Stomach smooth muscle (tissue), 2 donors: ENCODE results near the gene C5orf34.
"Not testable (repeated sequence)": the region's sequence is repeated elsewhere in the genome, so short reads cannot be mapped to it uniquely, and the experiment has no call there.

ENCODE experiments used
- H3K27ac ChIP-seq: one replicate; pipeline ENCODE4 v1.7.0; 2013; ENCODE audit warnings: mild to moderate bottlenecking, low read length, inconsistent platforms
- H3K27me3 ChIP-seq, 2 donors: one replicate each; pipeline ENCODE4 v1.7.0; 2013; ENCODE audit warnings: low read length in 2 of 2; ENCODE audit not compliant: insufficient read depth in 2 of 2, control insufficient read depth in 1 of 2
- H3K36me3 ChIP-seq, 2 donors: one replicate each; pipeline ENCODE4 v1.7.0; 2013; ENCODE audit warnings: low read length in 2 of 2; ENCODE audit not compliant: control insufficient read depth in 2 of 2, insufficient read depth in 2 of 2
- H3K4me1 ChIP-seq: one replicate; pipeline ENCODE4 v1.7.0; 2013; ENCODE audit warnings: low read length; ENCODE audit not compliant: control insufficient read depth, insufficient read depth
- H3K4me3 ChIP-seq, 2 donors: one replicate each; pipeline ENCODE4 v1.7.0; 2013; ENCODE audit warnings: low read length in 2 of 2
- H3K9ac ChIP-seq, 2 donors: one replicate each; pipeline ENCODE4 v1.7.0; 2013; ENCODE audit warnings: low read length in 2 of 2, mild to moderate bottlenecking in 1 of 2
- H3K9me3 ChIP-seq, 2 donors: one replicate each; pipeline ENCODE4 v1.7.0; 2013; ENCODE audit warnings: low read length in 2 of 2; ENCODE audit not compliant: control insufficient read depth in 2 of 2
- donor health status: healthy.
- donor health status: Pancreatic carcinoma.

The C5orf34 gene

DNA sequence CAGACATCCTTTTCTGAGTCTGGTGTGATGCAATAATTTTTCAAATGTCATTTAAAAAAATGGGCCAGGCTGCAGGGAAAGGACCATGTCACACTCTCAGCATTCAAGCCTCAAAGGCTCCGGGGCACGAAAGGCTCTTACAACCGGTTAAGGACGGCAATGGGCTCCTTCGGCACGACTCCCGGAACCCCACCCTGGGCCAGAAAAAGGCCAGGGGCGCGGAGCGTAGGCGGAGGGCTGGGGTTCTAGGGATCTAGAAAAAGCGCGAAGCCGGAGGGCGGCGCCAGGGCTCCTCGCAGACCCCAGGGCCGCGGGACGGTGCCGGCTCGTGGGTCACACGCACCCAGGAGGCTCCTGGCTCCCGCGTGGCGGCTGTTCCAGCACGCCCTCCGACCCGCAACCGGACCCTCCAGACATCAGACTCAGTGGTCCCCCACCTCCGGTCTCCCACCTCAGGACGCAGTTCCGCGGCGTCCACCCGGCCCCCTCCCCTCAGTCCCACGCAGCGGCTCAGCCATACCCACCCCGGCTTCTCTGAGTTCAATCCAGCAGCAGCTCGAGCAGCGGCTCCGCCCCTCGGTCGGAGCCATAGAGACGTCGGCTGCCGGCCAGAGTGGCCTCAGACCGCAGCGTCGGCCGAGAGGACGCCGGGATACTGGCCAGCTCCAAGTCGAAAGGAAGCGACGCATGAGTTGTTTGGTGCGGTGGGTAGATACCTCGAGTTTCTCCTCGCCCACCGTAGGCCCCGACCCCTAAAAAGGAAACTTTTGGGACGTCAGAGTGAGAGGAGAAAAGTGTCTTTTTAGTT is 31.4 kb downstream of the C5orf34 start, which contains the start of gene TMEM267:
Gene TMEM267 (minus strand): TSS at position 568 of the 808 bp plus-strand sequence. CDS start 29,896 bp downstream, outside the sequence.
- H3K27me3 ChIP-seq: no peaks in the 10 kb centered on the region
- peaks cover 14% of the 10 kb centered on the region for H3K4me1 ChIP-seq

DNA sequence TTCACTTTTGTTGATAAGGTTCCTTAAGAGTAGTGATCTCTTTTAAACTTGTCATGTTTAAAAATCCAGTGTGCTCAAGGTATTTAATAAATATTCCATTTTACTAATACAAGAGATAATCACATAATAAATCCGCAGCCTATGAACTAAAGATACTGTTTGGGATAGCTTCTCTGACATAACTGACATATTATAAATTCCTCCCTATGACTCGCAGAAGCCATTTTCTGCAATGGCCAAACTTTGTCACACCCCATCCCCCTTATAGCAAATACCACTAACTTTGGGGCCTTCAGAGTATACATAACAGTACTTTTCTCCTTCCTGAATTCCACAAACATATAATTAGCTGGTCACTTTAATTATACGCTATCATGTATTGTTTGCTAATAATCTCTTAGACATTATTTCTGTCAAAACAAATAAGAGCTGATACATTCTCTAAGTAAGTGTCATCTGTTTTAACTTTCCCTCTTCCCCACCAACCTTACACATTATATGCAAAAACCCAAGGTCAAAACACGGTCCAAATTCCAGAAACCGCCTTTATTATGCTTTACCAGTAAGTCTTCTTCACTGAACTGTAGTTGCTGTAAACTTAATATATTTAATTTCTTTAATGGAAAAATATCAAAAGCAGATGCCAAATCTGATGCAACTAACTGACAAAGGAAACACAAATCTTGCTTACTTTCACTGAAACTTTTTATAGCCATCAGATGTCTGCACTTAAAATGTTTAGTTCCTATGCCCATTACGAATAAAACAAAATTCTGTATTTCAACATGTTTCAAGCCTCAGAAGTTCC is 32.3 kb downstream of the C5orf34 start:
- peak overlapping the region; percentile 98 for H3K27ac ChIP-seq
- H3K4me1 ChIP-seq: peaks cover 14% of the 10 kb centered on the region
- H3K4me3 ChIP-seq: peak overlapping the region; percentile 87 to 90
- H3K9me3 ChIP-seq: no peaks in the 10 kb centered on the region
- peak overlapping the region; percentile 88 to 97 for H3K9ac ChIP-seq
- no peaks in the 10 kb centered on the region for H3K36me3 ChIP-seq
- H3K27me3 ChIP-seq: no peaks in the 10 kb centered on the region

More for the DNA sequence above, 31.4 kb downstream of the C5orf34 start, which contains the start of gene TMEM267:
- H3K9me3 ChIP-seq: no peaks in the 10 kb centered on the region
- H3K27ac ChIP-seq: peak within 1 kb of the TSS; percentile 98
- no peaks in the 10 kb centered on the region for H3K36me3 ChIP-seq
- peak within 1 kb of the TSS; percentile 87 to 90 for H3K4me3 ChIP-seq
- H3K9ac ChIP-seq: peak within 1 kb of the TSS; percentile 97 to 98

DNA sequence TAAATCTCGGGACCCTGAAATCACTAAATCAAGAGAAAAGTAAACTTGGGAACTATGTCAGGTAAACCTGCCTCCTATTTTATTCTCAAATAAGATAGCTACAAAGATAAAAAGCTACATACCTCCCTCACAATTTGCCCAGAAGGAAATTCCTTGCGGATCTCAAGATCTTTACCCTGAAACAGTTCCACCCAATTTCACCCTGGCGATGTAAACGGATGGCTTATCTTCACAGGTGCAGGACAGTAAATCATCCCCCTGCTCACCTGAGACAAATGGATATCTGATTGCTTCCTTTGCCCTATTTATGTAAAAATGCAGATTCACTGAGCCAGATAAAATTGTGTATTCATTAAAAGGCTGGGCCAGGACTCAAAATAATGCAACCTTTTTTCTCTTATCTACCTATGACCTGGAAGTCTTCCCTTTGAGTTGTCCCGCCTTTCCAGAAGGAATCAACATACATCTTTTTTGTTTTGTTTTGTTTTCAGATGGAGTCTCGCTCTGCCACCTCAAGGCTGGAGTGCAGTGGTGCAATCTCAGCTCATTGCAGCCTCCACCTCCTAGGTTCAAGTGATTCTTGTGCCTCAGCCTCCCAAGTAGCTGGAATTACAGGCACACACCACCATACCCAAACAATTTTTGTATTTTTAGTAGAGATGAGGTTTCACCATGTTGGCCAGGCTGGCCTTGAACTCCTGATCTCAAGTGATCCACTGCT is 45.1 kb downstream of the C5orf34 start:
- H3K4me1 ChIP-seq: no peaks in the 10 kb centered on the region
- no peak overlapping the region for H3K4me3 ChIP-seq
- no peaks in the 10 kb centered on the region for H3K27me3 ChIP-seq
- H3K9me3 ChIP-seq: peaks cover 0 to 5% of the 10 kb centered on the region in 2 donors
- no peak overlapping the region for H3K9ac ChIP-seq
- no peaks in the 10 kb centered on the region for H3K36me3 ChIP-seq
- no peak overlapping the region for H3K27ac ChIP-seq

DNA sequence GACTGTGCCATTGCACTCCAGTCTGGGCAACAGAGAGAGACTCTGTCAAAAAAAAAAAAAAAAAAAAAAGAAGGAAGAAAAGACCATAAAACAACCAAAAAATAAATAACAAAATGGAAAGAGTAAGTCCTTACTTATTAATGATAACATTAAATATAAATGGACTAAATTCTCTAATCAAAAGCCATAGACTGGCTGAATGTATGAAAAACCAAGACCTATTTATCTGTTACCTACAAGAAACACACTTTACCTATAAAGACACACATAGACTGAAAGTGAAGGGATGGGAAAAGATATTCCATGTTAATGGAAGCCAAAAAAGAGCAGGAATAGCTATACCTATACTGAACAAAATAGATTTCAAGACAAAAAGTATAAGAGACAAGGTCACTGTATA is 47.8 kb downstream of the C5orf34 start:
- peaks cover 0 to 5% of the 10 kb centered on the region in 2 donors for H3K9me3 ChIP-seq
- no peaks in the 10 kb centered on the region for H3K36me3 ChIP-seq
- H3K27me3 ChIP-seq: no peaks in the 10 kb centered on the region
- H3K27ac ChIP-seq: no peak overlapping the region
- no peak overlapping the region for H3K4me3 ChIP-seq
- no peak overlapping the region for H3K9ac ChIP-seq
- no peaks in the 10 kb centered on the region for H3K4me1 ChIP-seq

DNA sequence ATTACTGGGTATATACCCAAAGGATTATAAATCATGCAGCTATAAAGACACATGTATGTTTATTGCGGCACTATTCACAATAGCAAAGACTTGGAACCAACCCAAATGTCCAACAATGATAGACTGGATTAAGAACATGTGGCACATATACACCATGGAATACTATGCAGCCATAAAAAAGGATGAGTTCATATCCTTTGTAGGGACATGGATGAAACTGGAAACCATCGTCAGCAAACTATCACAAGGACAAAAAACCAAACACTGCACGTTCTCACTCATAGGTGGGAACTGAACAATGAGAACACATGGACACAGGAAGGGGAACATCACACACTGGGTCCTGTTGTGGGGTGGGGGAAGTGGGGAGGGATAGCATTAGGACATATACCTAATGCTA is 49.5 kb downstream of the C5orf34 start:
- not testable (repeated sequence) for H3K27ac ChIP-seq, H3K4me1 ChIP-seq, H3K9ac ChIP-seq, H3K9me3 ChIP-seq, H3K27me3 ChIP-seq, H3K36me3 ChIP-seq, H3K4me3 ChIP-seq

DNA sequence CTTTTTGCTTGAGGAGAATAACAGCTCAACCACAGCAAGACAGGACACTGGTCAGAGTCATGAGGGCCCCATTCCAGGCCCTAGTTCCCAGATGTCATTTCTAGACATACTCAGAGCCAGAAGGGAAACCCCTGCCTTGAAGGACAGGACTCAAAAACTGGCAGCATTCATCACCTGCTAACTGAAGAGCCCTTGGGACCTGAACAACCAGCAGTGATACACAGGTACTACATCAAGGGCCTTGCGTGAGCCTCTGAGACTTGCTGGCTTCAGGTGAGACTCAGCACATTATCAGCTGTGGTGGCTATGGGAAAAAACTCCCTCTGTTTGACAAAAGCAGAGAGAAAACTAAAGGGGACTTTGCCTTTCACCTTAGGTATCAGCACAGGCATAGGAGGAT is 53.9 kb downstream of the C5orf34 start:
- Histone ChIP-seq H3K4me3 (no peak overlapping the region), H3K9me3 (no peaks in the 10 kb centered on the region), H3K27me3 (no peaks in the 10 kb centered on the region), H3K4me1 (no peaks in the 10 kb centered on the region), H3K27ac (no peak overlapping the region), H3K9ac (no peak overlapping the region), H3K36me3 (peaks cover 0 to 6% of the 10 kb centered on the region in 2 donors)

DNA sequence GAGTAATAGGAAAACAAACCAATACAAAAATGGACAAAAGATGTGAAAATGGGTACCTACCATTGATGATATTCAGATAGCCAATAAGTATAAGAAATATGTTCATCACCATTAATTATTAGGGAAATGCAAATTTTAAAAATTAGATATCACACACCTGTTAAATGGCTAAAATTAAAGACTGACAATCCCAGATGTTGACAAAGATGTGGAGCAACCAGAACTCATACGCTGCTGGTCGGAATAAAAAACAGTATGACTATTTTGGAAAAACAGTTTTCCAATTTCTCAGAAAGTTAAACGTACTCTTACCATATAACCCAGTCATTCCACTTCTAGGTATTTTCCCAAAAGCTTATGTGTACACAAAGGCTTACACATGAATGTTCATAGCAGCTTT is 58.4 kb downstream of the C5orf34 start:
- no peaks in the 10 kb centered on the region for H3K27me3 ChIP-seq
- no peak overlapping the region for H3K9ac ChIP-seq
- no peaks in the 10 kb centered on the region for H3K9me3 ChIP-seq
- H3K27ac ChIP-seq: no peak overlapping the region
- H3K4me3 ChIP-seq: no peak overlapping the region
- peaks cover 0 to 4% of the 10 kb centered on the region in 2 donors for H3K36me3 ChIP-seq
- H3K4me1 ChIP-seq: no peaks in the 10 kb centered on the region

DNA sequence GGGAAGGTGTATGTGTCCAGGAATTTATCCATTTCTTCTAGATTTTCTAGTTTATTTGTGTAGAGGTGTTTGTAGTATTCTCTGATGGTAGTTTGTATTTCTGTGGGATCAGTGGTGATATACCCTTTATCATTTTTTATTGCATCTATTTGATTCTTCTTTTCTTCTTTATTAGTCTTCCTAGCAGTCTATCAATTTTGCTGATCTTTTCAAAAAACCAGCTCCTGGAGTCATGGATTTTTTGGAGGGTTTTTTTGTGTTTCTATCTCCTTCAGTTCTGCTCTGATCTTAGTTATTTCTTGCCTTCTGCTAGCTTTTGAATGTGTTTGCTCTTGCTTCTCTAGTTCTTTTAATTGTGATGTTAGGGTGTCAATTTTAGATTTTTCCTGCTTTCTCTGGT is 73.4 kb downstream of the C5orf34 start:
- not testable (repeated sequence) for H3K27ac ChIP-seq, H3K4me3 ChIP-seq, H3K36me3 ChIP-seq, H3K27me3 ChIP-seq, H3K9ac ChIP-seq, H3K4me1 ChIP-seq, H3K9me3 ChIP-seq

DNA sequence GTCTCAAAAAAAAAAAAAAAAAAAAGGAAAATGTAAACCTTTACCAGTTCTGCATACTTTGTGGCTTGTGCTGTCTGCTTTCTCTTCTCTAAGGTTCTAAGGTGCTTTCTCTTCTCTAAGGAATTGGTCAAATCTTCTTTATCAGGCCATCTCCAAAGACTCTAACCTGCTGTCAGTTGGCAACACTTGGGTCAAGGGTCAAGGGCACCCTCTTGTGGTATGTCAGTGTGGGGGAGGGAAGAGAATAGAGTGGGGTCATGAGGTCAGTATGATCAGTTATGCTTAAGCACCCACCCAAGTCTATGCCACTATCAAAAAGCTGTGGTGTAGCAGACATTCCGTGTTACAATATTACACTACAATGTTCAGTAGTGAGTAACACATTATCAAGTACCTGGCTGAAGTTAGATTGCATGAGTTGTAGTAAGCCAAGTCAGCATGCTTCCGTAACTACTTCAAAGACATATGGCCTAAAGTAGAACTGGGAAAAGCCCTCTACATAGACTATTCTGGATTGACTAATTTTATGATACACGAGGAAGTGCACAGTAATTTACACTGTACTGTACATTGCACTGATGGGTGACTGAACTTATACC is 77.8 kb downstream of the C5orf34 start:
- no peak overlapping the region for H3K9ac ChIP-seq
- no peaks in the 10 kb centered on the region for H3K9me3 ChIP-seq
- peaks cover 6% of the 10 kb centered on the region for H3K4me1 ChIP-seq
- no peak overlapping the region for H3K27ac ChIP-seq
- H3K27me3 ChIP-seq: no peaks in the 10 kb centered on the region
- H3K36me3 ChIP-seq: no peaks in the 10 kb centered on the region
- H3K4me3 ChIP-seq: no peak overlapping the region
